HEK293 (cell line): ENCODE results near the gene PPP2R5E.

ENCODE experiments used
- CTCF ChIA-PET: fragments of 350-600 bp; formaldehyde crosslinking; extraction: SDS; loops from one replicate; lab custom pipeline; 2021; ENCODE audit warnings: antibody characterized with exemption; lab: Yijun Ruan, JAX
- POLR2A ChIA-PET: fragments of 300-600 bp; formaldehyde crosslinking; extraction: SDS; loops from one replicate; lab custom pipeline; 2020; ENCODE audit warnings: antibody characterized with exemption, inconsistent platforms; lab: Yijun Ruan, JAX
- H3K27ac ChIP-seq: fragments of 200-500 bp; sonication (Bioruptor generic); 2 replicates; pipeline ENCODE4 v1.5.1; 2014; ENCODE audit warnings: low read depth, low read length, control low read depth, inconsistent platforms; ENCODE audit errors: extremely low read depth
- H3K36me3 ChIP-seq, 2 experiments: fragments of 200-500 bp in 1 of 2; sonication (Bioruptor generic) in 1 of 2; 1 replicate in 1 of 2; 2 replicates in 1 of 2; pipeline ENCODE4 v1.5.1; 2014 to 2017; ENCODE audit warnings: inconsistent platforms in 2 of 2, low read length in 2 of 2; ENCODE audit not compliant: control insufficient read depth in 2 of 2, insufficient read depth in 1 of 2
- H3K4me1 ChIP-seq: fragments of 200-500 bp; sonication (Bioruptor generic); 2 replicates; pipeline ENCODE4 v1.5.1; 2014; ENCODE audit warnings: mild to moderate bottlenecking, low read length, inconsistent platforms; ENCODE audit not compliant: control insufficient read depth, insufficient read depth
- H3K4me3 ChIP-seq: 2 replicates; pipeline ENCODE4 v1.5.1; 2011; ENCODE audit warnings: low read depth, mild to moderate bottlenecking, control low read depth, low read length, moderate library complexity
- H3K9me3 ChIP-seq: fragments of 200-500 bp; sonication (Bioruptor generic); 2 replicates; pipeline ENCODE4 v1.5.1; 2014; ENCODE audit warnings: low read depth, low read length, inconsistent platforms; ENCODE audit not compliant: control insufficient read depth, insufficient read depth
- BCL11A ChIP-seq: fragments of 450-650 bp; formaldehyde crosslinking; IDR thresholded peaks from 2 replicates; pipeline ENCODE4 v1.5.1; 2016; ENCODE audit warnings: low read depth, missing biosample characterization, missing genetic modification characterization
- GLIS1 ChIP-seq: fragments of 450-650 bp; formaldehyde crosslinking; IDR thresholded peaks from 2 replicates; pipeline ENCODE4 v1.5.1; 2016; ENCODE audit warnings: missing biosample characterization, missing genetic modification characterization
- IKZF3 ChIP-seq: fragments of 450-650 bp; IDR thresholded peaks from 2 replicates; pipeline ENCODE4 v1.5.0; 2018; ENCODE audit warnings: missing biosample characterization, mild to moderate bottlenecking, missing genetic modification characterization, moderate library complexity
- ZBTB17 ChIP-seq: fragments of 450-650 bp; formaldehyde crosslinking; IDR thresholded peaks from 2 replicates; pipeline ENCODE4 v1.5.1; 2016; ENCODE audit warnings: missing biosample characterization, missing genetic modification characterization
- ZNF157 ChIP-seq: fragments of 450-650 bp; formaldehyde crosslinking; IDR thresholded peaks from 2 replicates; pipeline ENCODE4 v1.5.1; 2016; ENCODE audit warnings: missing biosample characterization, missing genetic modification characterization
- ZNF19 ChIP-seq: fragments of 450-650 bp; formaldehyde crosslinking; IDR thresholded peaks from 2 replicates; pipeline ENCODE4; 2016; ENCODE audit warnings: missing biosample characterization, missing genetic modification characterization, low read depth
- ZNF214 ChIP-seq: fragments of 450-650 bp; formaldehyde crosslinking; IDR thresholded peaks from 2 replicates; pipeline ENCODE4 v1.5.1; 2017; ENCODE audit warnings: missing biosample characterization, mild to moderate bottlenecking, missing genetic modification characterization, borderline replicate concordance
- ZNF335 ChIP-seq: fragments of 450-650 bp; formaldehyde crosslinking; conservative IDR thresholded peaks from 2 replicates; pipeline ENCODE4 v1.5.1; 2016; ENCODE audit warnings: missing biosample characterization, missing genetic modification characterization
- ZNF629 ChIP-seq: fragments of 450-650 bp; formaldehyde crosslinking; IDR thresholded peaks from 2 replicates; pipeline ENCODE4 v1.5.1; 2017; ENCODE audit warnings: missing biosample characterization, missing genetic modification characterization
- TF ChIP-seq, protein P1 (sequence below): fragments of 450-650 bp; formaldehyde crosslinking; IDR thresholded peaks from 2 replicates; pipeline ENCODE4 v1.5.1; 2016; ENCODE audit warnings: missing biosample characterization, missing genetic modification characterization
- TF ChIP-seq, protein P2 (sequence below): fragments of 450-650 bp; formaldehyde crosslinking; IDR thresholded peaks from 2 replicates; pipeline ENCODE4 v1.5.1; 2016; ENCODE audit warnings: missing biosample characterization, missing genetic modification characterization
- TF ChIP-seq, protein P3 (sequence below): fragments of 450-650 bp; formaldehyde crosslinking; conservative IDR thresholded peaks from 2 replicates; pipeline ENCODE4 v1.5.1; 2016; ENCODE audit warnings: low read depth, missing biosample characterization, missing genetic modification characterization

PPP2R5E gene

DNA sequence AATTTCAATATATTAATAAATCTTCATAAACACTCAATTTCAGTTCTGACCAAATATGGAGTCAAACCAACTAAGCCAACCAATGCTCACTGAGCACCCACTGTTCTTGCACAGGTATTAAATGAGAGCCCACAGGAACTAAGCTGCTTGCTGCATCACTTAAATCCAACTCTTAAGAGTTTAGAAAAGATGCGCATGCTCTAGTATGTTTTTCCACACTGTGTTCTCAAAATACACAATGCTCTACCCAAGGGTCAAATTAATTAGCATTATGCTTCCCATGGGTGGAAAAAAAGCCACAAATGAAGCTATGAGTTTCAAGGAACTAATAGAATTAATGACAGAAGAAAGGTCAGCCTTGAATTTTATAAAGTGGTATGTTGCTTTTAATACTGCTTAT is 220.7 kb downstream of the PPP2R5E start:
- POLR2A ChIA-PET, result no interaction called here
- H3K36me3 ChIP-seq, result no peaks in the 10 kb centered on the region
- peaks cover 3% of the 10 kb centered on the region; the same call in 1 of the 2 replicates for H3K4me1 ChIP-seq
- CTCF ChIA-PET, result interaction anchor here (1.1 kb wide), 1 partner anchor 8 kb away, joined by 5 read pairs; no protein-coding TSS in a partner anchor
- TF ChIP-seq ZNF335 (tag by site-specific recombination) (no peak), BCL11A (tag by site-specific recombination) (no peak), ZNF157 (no peak), GLIS1 (tag by site-specific recombination) (no peak), ZBTB17 (tag by site-specific recombination) (no peak), ZNF629 (tag by site-specific recombination) (no peak), IKZF3 (tag by site-specific recombination) (no peak), ZNF214 (tag by site-specific recombination) (no peak), ZNF19 (no peak)
- TF ChIP-seq, protein P1, sequence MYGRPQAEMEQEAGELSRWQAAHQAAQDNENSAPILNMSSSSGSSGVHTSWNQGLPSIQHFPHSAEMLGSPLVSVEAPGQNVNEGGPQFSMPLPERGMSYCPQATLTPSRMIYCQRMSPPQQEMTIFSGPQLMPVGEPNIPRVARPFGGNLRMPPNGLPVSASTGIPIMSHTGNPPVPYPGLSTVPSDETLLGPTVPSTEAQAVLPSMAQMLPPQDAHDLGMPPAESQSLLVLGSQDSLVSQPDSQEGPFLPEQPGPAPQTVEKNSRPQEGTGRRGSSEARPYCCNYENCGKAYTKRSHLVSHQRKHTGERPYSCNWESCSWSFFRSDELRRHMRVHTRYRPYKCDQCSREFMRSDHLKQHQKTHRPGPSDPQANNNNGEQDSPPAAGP (tag by site-specific recombination), result no peak
- TF ChIP-seq, protein P2, sequence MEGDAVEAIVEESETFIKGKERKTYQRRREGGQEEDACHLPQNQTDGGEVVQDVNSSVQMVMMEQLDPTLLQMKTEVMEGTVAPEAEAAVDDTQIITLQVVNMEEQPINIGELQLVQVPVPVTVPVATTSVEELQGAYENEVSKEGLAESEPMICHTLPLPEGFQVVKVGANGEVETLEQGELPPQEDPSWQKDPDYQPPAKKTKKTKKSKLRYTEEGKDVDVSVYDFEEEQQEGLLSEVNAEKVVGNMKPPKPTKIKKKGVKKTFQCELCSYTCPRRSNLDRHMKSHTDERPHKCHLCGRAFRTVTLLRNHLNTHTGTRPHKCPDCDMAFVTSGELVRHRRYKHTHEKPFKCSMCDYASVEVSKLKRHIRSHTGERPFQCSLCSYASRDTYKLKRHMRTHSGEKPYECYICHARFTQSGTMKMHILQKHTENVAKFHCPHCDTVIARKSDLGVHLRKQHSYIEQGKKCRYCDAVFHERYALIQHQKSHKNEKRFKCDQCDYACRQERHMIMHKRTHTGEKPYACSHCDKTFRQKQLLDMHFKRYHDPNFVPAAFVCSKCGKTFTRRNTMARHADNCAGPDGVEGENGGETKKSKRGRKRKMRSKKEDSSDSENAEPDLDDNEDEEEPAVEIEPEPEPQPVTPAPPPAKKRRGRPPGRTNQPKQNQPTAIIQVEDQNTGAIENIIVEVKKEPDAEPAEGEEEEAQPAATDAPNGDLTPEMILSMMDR, result no peak
- TF ChIP-seq, protein P3, sequence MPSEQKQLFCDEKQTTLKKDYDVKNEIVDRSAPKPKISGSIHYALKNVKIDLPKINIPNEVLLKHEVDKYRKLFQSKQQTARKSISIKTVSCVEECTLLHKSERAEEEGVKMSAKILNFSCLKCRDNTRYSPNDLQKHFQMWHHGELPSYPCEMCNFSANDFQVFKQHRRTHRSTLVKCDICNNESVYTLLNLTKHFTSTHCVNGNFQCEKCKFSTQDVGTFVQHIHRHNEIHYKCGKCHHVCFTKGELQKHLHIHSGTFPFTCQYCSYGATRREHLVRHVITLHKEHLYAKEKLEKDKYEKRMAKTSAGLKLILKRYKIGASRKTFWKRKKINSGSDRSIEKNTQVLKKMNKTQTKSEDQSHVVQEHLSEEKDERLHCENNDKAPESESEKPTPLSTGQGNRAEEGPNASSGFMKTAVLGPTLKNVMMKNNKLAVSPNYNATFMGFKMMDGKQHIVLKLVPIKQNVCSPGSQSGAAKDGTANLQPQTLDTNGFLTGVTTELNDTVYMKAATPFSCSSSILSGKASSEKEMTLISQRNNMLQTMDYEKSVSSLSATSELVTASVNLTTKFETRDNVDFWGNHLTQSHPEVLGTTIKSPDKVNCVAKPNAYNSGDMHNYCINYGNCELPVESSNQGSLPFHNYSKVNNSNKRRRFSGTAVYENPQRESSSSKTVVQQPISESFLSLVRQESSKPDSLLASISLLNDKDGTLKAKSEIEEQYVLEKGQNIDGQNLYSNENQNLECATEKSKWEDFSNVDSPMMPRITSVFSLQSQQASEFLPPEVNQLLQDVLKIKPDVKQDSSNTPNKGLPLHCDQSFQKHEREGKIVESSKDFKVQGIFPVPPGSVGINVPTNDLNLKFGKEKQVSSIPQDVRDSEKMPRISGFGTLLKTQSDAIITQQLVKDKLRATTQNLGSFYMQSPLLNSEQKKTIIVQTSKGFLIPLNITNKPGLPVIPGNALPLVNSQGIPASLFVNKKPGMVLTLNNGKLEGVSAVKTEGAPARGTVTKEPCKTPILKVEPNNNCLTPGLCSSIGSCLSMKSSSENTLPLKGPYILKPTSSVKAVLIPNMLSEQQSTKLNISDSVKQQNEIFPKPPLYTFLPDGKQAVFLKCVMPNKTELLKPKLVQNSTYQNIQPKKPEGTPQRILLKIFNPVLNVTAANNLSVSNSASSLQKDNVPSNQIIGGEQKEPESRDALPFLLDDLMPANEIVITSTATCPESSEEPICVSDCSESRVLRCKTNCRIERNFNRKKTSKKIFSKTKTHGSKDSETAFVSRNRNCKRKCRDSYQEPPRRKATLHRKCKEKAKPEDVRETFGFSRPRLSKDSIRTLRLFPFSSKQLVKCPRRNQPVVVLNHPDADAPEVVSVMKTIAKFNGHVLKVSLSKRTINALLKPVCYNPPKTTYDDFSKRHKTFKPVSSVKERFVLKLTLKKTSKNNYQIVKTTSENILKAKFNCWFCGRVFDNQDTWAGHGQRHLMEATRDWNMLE (tag by site-specific recombination), result no peak
- no peak overlapping the region for H3K4me3 ChIP-seq
- H3K9me3 ChIP-seq, result no peaks in the 10 kb centered on the region
- no peak overlapping the region for H3K27ac ChIP-seq
